BJ (cell line): Measurements from ENCODE around the gene PVR. TPM values are rescaled to one million over a fixed set of nuclear protein-coding genes. Genes with fewer than 3 reads are reported as not detected.
"Not testable (repeated sequence)": the region's sequence is repeated elsewhere in the genome, so short reads cannot be mapped to it uniquely, and the experiment has no call there.

Source experiments
- CTCF ChIA-PET: fragments of 350-600 bp; formaldehyde crosslinking; extraction: SDS; loops from one replicate; lab custom pipeline; 2021; ENCODE audit warnings: antibody characterized with exemption, inconsistent platforms; lab: Yijun Ruan, JAX
- POLR2A ChIA-PET: fragments of 300-600 bp; sonication (Branson Sonifier 250); formaldehyde crosslinking; extraction: SDS; loops from one replicate; lab custom pipeline; 2021; ENCODE audit warnings: antibody characterized with exemption; lab: Charles Lee
- DNase-seq: peaks from one replicate; pipeline ENCODE4 v3.0.0-alpha.2; 2011; ENCODE audit warnings: low read depth
- H3K27me3 ChIP-seq: 2 replicates; pipeline ENCODE4 v1.6.0; 2011; ENCODE audit warnings: low read length; ENCODE audit not compliant: control insufficient read depth, insufficient read depth
- H3K36me3 ChIP-seq: 2 replicates; pipeline ENCODE4 v1.5.1; 2011; ENCODE audit warnings: low read length; ENCODE audit not compliant: control insufficient read depth, insufficient read depth
- H3K4me3 ChIP-seq: 2 replicates; pipeline ENCODE4 v1.5.1; 2011; ENCODE audit warnings: low read depth, mild to moderate bottlenecking, control low read depth, low read length
- polyA plus RNA-seq: library from polyadenylated mRNA; depleted of rRNA; stranded (reverse); fragments of >200 nt; gene quantifications from 2 replicates; pipeline ENCODE4 v1.2.3, GENCODE V29; 2011
- TF ChIP-seq, protein P1 (sequence below): IDR thresholded peaks from 2 replicates; pipeline ENCODE4 v1.5.1; 2011; ENCODE audit warnings: low read depth, mild to moderate bottlenecking, control low read depth, inconsistent platforms, low read length, moderate library complexity; ENCODE audit not compliant: insufficient read depth

The PVR gene
- polyA plus RNA-seq, 1 experiment, result 129 TPM

DNA sequence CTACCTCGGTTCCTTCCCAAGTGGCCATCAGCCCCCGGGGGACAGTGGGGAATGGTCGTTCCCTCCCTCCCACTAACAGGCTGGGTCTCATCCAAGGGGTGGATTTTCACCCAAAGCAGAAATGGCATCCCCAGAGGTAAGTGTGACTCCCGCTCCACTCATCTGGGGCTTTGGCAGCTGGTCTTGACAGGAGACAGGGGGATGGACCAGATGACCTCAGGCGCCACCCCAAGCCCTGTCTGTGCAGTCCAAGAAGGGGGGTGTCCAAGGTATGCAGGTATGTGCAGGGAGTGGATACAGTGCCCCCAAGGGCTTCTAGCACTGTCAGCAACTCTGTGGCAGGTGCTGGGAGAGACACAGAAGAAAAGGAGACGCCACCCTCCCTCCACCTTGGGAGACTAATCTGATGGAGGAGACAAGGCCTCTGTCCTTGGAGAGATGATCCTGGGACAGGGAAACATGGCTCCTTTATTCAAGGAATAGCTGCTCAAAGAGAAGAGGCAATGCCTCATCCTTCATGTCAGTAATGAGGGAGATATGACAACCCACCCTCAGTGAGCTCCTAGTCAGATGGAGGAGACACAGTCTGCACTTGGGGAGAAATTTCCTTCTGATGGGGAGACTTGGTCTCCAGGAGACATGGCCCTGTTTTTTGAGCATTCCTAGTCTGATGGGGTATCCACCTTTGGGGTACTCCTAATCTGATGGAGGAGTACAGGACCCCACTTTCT, 63.0 kb downstream of the PVR start:
- POLR2A ChIA-PET, result no interaction called here
- no peak for DNase-seq
- CTCF ChIA-PET, result interaction anchor here (0.7 to 2.5 kb wide), 4 partner anchors 17 to 78 kb away, joined by 3 to 15 read pairs (median 4); no protein-coding TSS in a partner anchor
- no peaks in the 10 kb centered on the region for H3K36me3 ChIP-seq
- peaks cover 2% of the 10 kb centered on the region; the same call in 1 of the 2 replicates for H3K27me3 ChIP-seq
- TF ChIP-seq, protein P1, sequence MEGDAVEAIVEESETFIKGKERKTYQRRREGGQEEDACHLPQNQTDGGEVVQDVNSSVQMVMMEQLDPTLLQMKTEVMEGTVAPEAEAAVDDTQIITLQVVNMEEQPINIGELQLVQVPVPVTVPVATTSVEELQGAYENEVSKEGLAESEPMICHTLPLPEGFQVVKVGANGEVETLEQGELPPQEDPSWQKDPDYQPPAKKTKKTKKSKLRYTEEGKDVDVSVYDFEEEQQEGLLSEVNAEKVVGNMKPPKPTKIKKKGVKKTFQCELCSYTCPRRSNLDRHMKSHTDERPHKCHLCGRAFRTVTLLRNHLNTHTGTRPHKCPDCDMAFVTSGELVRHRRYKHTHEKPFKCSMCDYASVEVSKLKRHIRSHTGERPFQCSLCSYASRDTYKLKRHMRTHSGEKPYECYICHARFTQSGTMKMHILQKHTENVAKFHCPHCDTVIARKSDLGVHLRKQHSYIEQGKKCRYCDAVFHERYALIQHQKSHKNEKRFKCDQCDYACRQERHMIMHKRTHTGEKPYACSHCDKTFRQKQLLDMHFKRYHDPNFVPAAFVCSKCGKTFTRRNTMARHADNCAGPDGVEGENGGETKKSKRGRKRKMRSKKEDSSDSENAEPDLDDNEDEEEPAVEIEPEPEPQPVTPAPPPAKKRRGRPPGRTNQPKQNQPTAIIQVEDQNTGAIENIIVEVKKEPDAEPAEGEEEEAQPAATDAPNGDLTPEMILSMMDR, result no peak
- no peak overlapping the region for H3K4me3 ChIP-seq

GRCh38 chr19:44707794-44708193, 64.1 kb downstream of the PVR start:
- Histone ChIP-seq H3K4me3 (no peak overlapping the region), H3K27me3 (no peaks in the 10 kb centered on the region; the same call in 1 of the 2 replicates), H3K36me3 (no peaks in the 10 kb centered on the region)
- ChIA-PET POLR2A (no interaction called here), CTCF (interaction anchor here (1.0 to 1.7 kb wide), 2 partner anchors 16 to 18 kb away, joined by 4 to 10 read pairs; no protein-coding TSS in a partner anchor)
- TF ChIP-seq, protein P1, result no peak
- no peak for DNase-seq

DNA sequence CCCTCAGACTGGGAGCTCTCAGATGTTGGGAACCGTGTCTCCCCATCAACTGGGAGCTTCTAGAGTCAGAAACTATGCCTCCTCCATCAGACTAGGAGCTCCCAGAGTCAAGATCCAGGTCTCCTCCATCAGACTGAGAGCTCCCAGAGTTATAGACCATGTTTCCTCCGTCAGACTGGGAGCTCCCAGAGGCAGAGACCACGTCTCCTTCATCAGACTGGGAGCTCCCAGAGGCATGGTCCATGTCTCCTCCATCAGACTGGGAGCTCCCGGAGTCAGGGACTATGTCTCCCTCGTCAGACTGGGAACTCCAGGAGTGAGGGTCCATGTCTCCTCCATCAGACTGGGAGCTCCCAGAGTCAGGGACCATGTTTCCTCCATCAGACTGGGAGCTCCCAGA, 65.2 kb downstream of the PVR start:
- POLR2A ChIA-PET, result no interaction called here
- CTCF ChIA-PET, result interaction anchor here (0.7 to 1.7 kb wide), 4 partner anchors 15 to 132 kb away, joined by 3 to 10 read pairs (median 6); no protein-coding TSS in a partner anchor
- Histone ChIP-seq H3K36me3 (no peaks in the 10 kb centered on the region), H3K4me3 (no peak overlapping the region), H3K27me3 (no peaks in the 10 kb centered on the region)
- TF ChIP-seq, protein P1, result no peak
- no peak for DNase-seq

GRCh38 chr19:44709434-44710266, 65.9 kb downstream of the PVR start:
- H3K4me3 ChIP-seq, H3K36me3 ChIP-seq, DNase-seq, POLR2A ChIA-PET, H3K27me3 ChIP-seq: not testable (repeated sequence)
- CTCF ChIA-PET, result interaction anchor here (0.7 to 1.9 kb wide), 5 partner anchors 14 to 132 kb away, joined by 3 to 10 read pairs (median 5); no protein-coding TSS in a partner anchor

GRCh38 chr19:44710483-44710882, 66.8 kb downstream of the PVR start:
- POLR2A ChIA-PET, result interaction anchor here (0.5 kb wide), 1 partner anchor 8 kb away, joined by 3 read pairs; no protein-coding TSS in a partner anchor
- H3K36me3 ChIP-seq, result no peaks in the 10 kb centered on the region
- DNase-seq, result no peak
- CTCF ChIA-PET, result interaction anchor here (1.9 kb wide), 1 partner anchor 13 kb away, joined by 5 read pairs; no protein-coding TSS in a partner anchor
- H3K27me3 ChIP-seq, result no peaks in the 10 kb centered on the region
- TF ChIP-seq, protein P1, result no peak
- H3K4me3 ChIP-seq, result no peak overlapping the region
